Measurements from ENCODE around the gene R3HDM4.

R3HDM4 gene

DNA sequence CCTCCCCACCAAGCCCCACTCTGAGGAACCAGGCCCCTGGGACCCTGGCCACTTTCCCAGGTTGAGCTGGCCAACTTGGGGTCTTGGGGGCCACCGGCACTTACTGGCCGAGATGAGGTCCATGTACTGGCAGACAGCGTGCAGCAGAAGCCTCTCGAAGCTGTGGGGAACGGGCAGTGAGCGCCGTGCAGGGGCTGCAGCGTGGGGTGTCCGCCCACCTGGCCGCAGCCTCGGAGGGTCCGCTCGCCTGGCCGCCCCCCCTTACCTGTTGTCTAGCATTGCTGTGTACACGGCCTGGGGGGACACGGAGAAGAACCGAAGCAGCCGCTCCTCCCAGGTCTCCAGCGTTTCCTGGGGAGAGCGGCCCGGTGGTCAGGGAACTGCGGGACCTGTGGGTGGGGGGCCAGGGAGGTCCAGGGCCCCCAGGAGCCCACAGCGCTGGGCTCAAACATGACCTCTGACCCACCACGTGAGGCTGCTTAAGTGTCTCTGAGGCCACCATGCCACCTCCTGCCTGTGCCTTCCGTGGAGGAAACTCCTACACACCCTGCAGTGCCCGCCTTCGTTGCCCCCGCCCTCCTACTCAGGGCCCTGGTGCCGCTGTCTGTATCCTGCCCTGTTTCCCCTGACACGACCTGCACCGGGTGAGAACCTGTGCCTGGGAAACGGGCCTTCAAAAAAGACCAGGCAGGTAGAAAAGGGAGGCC, 13.5 kb downstream of the R3HDM4 start:
- DNase-seq (ENCODE audit: low read depth): no peak
- no peak overlapping the region for H3K4me3 ChIP-seq (ENCODE audit: low read depth, low read length)
- TF ChIP-seq CTCF (IDR thresholded peaks at IDR 0.05; ENCODE audit: low read depth, low read length): no peak
- TF ChIP-seq, protein P1, sequence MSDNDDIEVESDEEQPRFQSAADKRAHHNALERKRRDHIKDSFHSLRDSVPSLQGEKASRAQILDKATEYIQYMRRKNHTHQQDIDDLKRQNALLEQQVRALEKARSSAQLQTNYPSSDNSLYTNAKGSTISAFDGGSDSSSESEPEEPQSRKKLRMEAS (IDR thresholded peaks at IDR 0.05; ENCODE audit: low read depth, low read length): no peak
- no peak for TF ChIP-seq MYC (IDR thresholded peaks at IDR 0.05; ENCODE audit: low read depth, low read length)
- TF ChIP-seq POLR2A (IDR thresholded peaks at IDR 0.05; ENCODE audit: extremely low read depth, insufficient read length): no peak

- no peak for DNase-seq (ENCODE audit: low read depth)
- TF ChIP-seq CTCF (IDR thresholded peaks at IDR 0.05; ENCODE audit: low read depth, low read length): no peak
- TF ChIP-seq, protein P1 (IDR thresholded peaks at IDR 0.05; ENCODE audit: low read depth, low read length): no peak
- no peak for TF ChIP-seq POLR2A (IDR thresholded peaks at IDR 0.05; ENCODE audit: extremely low read depth, insufficient read length)
- TF ChIP-seq MYC (IDR thresholded peaks at IDR 0.05; ENCODE audit: low read depth, low read length): no peak
- no peak overlapping the region for H3K4me3 ChIP-seq (ENCODE audit: low read depth, low read length)
Measured at GRCh38 chr19:898663-899062, 14.4 kb downstream of the R3HDM4 start.

- DNase-seq (ENCODE audit: low read depth): no peak
- TF ChIP-seq MYC (IDR thresholded peaks at IDR 0.05; ENCODE audit: low read depth, low read length) (no peak), POLR2A (IDR thresholded peaks at IDR 0.05; ENCODE audit: extremely low read depth, insufficient read length) (no peak), CTCF (IDR thresholded peaks at IDR 0.05; ENCODE audit: low read depth, low read length) (no peak)
- TF ChIP-seq, protein P1 (IDR thresholded peaks at IDR 0.05; ENCODE audit: low read depth, low read length): no peak
Measured at GRCh38 chr19:897442-898039, 15.5 kb downstream of the R3HDM4 start.

DNA sequence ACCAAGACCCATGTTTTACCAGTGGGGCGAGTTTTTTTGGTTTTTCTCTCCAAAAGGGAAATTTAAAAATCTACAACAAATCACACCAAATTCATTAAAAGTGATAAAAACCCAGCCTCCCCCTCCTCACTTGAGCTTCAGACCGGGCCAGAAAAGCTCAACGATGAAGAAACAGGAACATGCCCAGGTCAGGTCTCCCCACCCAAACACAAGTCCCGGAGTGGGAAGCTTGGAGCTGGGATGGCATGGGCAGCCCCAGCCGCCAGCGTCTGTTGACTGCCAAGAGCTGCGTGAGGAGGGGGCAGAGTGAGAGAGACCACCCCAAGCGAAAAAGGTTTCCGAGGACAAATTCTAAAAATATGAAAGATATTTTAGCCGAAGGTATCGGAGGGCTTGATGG, 16.0 kb downstream of the R3HDM4 start:
- no peak for DNase-seq (ENCODE audit: low read depth)
- TF ChIP-seq, protein P1 (IDR thresholded peaks at IDR 0.05; ENCODE audit: low read depth, low read length): no peak
- TF ChIP-seq POLR2A (IDR thresholded peaks at IDR 0.05; ENCODE audit: extremely low read depth, insufficient read length): no peak
- no peak for TF ChIP-seq MYC (IDR thresholded peaks at IDR 0.05; ENCODE audit: low read depth, low read length)
- TF ChIP-seq CTCF (IDR thresholded peaks at IDR 0.05; ENCODE audit: low read depth, low read length): no peak
- no peak overlapping the region for H3K4me3 ChIP-seq (ENCODE audit: low read depth, low read length)

More at GRCh38 chr19:897442-898039, 15.5 kb downstream of the R3HDM4 start:
- H3K4me3 ChIP-seq (ENCODE audit: low read depth, low read length): no peak overlapping the region

- TF ChIP-seq, protein P1 (IDR thresholded peaks at IDR 0.05; ENCODE audit: low read depth, low read length): no peak
- TF ChIP-seq CTCF (IDR thresholded peaks at IDR 0.05; ENCODE audit: low read depth, low read length): no peak
- no peak for TF ChIP-seq MYC (IDR thresholded peaks at IDR 0.05; ENCODE audit: low read depth, low read length)
- no peak for TF ChIP-seq POLR2A (IDR thresholded peaks at IDR 0.05; ENCODE audit: extremely low read depth, insufficient read length)
- H3K4me3 ChIP-seq (ENCODE audit: low read depth, low read length): no peak overlapping the region
- DNase-seq (ENCODE audit: low read depth): no peak
Measured at GRCh38 chr19:896434-896833, 16.6 kb downstream of the R3HDM4 start.

Data from NB4 (cell line).